MV-4-11 (cell line): ENCODE results near the gene SH2D6.
"Not testable (repeated sequence)": the region's sequence is repeated elsewhere in the genome, so short reads cannot be mapped to it uniquely, and the experiment has no call there.

Experiments
- DNase-seq: peaks from one replicate; lab custom pipeline; 2025; lab: John Stamatoyannopoulos, UW

Gene SH2D6

DNA sequence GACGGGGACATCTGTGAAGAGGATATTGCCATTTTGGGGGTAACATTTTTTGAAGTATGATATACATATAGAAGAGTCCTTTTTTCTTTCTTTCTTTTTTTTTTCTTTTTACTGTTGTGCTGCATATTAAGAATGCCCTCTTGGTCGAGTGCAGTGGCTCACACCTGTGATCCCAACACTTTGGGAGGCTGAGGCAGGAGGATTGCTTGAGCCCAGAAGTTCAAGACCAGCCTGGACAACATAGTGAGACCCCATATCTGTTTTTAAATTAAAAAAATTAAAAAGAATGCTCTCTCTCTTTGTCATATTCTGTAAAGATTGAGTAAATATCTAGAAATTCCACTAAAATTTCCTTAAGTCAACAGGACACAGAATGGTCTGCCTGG lies 3.6 kb downstream of the SH2D6 start:
- DNase-seq: no peak

DNA sequence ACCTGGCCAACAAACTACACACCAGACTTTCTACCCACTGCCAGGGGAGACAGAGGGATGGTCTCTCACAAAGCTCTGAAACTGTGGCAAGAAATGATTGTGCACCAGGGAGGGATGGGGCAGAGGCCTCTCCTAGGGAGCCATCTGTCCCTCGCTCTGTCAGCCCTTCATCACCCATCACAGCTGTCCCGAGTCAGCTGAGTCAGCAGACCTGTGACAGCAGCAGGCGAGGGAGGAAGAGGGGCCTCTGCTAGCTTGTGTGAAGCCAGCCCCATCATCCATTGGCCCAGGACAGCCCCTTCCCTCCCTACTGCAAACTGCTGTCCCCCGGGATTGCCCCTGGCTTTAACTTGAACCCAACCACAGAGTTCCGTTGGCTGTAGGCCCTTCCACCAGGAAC lies 5.0 kb downstream of the SH2D6 start:
- no peak for DNase-seq

DNA sequence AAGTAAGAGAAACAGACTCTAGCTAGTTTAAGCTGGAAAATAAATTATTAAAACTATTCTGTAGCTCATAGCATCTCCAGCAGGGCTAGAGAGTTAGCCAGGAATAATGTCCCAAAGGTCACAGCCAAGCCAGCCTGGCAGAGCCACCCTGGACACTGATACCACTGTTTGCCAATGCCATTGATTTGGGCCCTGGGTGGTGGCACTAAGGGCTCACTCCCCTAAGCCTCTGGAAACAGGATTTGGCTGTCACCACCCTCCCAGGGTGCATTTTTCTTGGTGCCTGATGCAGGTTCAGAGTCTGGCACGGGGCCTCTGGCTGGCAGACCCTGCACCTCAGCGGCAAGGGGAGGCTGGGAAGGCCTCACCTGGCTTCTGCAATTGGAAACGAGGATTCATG lies 7.1 kb downstream of the SH2D6 start:
- DNase-seq: no peak

DNA sequence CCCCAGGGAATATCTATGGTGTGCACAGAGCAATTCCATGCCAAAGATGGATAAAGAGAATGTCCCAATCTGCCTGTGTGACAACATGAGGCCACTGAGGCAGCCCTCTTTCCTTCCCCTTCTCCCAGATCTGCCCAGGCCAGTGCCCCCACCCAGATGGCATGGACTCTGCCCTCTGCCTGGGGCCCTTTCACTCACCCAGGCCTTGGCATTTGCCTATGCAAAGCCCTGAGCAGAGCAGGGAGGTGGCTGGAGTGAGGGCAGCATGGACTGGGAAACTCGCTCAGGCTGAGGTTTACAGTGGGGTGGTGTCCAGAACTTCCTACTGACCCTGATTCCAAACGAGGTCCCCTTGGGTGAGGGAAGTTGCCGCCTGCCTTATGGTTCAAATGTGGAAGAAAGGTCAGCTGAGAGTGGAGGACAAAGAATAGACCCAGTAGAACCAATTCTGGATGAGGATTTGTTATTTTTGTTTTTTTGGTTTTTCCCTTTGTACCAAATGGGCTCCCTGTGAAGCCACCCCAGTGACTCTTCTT lies 8.9 kb downstream of the SH2D6 start:
- DNase-seq: no peak

DNA sequence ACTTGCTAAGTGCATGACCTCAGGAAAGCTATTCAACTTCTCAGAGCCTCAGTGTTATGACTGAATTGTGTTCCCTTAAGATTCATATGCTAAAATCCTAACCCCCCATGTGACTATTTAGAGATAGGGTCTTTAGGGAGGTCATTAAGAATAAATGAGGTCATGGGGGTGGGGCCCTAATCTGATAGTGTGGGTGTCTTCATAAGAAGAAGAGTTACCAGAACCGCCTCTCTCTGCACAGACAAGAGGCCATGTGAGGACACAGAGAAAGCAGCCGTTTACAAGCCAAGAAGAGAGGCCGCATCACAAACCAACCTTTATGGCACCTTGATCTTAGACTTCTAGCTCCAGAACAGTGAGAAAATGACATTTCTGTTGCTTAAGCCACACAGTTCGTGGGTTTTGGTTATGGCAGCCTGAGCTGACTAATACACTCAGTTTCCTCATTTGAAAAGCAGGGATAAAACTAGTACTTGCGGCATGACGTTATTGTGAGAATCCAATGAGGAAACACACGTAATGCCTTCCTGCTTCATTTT lies 9.9 kb downstream of the SH2D6 start:
- peak; percentile 87 for DNase-seq

DNA sequence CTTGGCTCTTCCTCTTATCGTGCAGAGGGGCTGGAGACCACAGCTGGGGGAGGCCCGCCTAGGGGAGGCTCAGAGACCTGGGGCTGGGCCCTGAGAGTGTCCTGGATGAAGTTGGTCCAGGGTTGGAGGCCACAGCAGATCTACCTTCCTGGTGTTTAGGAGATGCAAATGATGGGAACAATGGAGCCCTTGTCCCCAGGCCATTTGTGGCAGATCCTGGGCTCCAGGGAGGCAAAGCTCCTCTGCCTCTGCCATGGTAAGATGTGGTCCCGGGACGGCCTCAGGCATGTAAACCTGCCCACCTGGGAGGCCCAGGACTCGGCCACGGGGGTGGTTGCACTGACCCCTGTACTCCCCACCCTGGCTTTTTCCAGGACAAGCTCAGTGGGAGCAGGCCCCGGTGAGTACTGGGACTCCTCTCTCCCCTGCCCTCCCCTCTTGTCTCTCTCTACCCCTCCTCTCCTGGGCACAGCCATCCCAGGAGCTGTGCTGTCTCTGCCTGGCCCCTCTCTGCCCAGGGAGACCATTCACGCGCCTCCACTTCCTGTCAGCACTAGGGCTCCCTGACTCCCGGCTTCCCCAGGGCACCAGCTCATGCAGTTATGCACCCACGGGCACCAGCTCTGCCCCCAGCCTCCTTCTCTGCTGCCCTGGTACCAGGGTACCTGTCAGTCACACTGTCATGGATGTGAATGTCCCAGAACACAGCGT lies 10.9 kb downstream of the SH2D6 start:
- no peak for DNase-seq

DNA sequence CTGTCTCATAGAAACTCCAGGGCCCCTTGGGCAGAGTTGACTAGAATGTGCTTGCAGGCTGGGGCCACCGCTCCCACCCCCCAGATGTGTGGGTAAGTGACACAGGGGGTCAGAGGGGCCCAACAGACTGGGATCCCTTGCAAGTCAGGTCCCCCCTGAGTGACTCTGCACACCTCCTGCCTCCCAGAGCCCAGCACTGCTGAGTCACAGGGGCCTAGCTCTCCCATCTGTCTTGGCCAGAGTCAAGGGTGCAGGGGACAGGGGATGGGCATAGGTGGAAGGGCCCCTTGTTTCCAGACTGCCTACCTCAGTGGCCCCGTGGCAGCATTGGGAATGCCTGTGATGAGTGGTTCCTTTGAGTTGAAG lies 11.4 kb downstream of the SH2D6 start:
- no peak for DNase-seq

DNA sequence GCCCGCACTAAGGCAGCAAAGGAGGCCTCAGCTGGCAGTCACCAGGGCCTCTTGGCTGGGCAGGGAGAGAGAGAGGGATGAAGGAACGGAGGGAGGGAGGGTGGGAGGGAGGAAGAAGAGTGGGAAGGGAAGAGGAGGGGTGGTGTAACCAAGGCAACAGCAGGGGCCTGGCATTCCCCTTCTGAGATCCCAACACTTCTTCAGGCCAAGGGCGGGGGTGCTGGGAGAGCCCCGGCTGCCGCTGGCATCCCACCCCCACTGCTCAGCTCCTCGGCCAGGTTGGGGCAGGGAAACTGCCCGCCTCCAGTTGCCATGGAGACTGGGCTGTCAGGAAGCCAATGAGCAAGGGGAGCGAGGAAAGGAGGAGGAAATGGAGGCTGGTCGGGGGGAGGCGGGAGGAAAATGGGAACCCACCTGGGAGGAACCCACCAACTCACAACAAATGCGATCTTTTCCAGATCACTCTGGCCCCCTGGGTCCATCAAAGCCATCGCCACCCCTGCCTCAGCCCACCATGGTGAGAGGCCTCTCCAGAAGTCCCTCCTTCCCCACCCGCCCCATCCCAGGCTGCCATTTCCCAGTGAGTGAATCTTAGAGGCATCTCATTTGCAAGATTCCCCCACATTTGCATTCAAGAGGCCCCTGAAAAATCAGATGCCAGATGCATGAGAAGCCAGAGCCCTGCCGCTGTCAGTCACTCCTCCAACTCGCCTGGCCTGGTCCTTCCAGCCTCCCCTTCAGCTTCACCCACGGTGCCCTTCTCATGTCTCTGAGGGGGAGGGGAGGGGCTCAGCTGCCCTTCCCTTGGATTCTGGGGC lies 12.4 kb downstream of the SH2D6 start:
- DNase-seq: no peak

DNA sequence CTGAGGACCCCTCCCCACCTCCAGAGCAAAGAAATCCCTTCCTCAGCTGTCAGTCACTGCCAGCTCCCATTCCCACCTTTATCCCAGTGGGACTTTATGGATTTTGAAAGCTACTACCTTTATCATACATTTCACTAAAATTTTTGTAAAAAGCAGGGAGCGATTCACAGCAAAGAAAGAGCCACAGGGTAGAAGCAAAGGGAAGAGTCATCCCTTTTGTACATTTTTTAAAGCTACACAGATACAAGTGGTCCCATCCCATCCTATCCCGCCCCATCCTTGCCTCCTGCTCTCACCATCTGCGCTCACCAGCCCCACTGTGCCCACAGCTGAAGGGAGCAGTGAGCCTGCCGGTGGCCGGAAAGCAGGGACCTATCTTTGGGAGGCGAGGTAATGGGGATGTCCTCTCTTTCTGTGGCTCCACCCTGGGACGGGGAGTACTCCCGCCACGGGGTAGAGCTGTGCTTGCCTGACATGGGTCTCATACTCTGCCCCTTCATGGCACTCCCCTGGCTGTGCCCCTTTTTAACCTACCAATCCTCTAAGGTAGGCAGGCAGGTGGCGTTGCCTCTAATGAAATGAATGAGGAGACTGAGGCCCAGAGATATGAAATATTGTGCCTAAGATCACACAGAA lies 13.2 kb downstream of the SH2D6 start:
- no peak for DNase-seq

DNA sequence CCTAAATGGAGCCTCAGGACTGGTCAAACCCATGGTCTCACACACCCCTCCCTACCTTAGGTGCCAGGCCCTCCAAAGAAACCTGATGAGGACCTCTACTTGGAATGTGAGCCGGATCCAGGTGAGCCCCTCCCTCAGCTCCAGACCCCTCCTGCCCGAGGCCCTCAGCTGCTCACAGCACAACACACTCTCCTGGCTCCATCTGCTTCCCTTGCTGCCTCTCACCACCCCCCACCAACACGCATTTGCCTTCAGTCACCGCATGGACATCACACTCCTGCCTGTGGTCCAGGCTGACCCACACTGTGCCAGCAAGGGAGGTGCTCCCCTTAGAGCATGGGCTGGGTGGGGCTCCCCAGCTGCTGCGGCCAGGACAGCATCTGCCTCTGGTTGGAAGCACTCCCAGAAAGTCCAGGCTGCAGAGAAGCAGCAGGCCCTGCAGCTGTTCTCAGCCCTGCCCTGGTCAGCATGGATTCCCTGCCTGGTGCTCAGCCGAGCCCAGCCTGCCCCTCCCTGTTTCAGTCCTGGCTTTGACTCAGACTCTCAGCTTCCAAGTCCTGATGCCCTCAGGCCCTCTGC lies 15.1 kb downstream of the SH2D6 start:
- DNase-seq: no peak

DNA sequence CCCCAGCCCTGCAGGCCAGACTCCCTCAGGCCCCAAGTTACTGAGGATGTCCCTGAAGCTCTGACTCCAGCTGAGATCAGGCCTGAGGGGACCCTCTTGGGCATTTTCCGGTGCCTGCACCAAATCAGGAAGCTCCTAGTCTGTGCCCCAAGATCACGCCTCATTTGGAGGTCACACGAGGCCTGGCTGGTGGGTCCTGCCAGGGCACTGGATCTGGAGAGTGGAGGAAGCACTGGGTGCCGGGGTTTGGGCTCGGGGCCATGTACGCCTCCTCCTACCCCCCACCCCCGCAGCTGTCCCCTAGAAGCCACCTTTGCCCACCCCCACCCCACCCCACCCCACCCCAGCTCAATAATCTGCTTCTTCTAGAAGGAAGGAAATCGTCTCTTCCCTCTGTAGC lies 16.2 kb downstream of the SH2D6 start:
- DNase-seq: no peak

DNA sequence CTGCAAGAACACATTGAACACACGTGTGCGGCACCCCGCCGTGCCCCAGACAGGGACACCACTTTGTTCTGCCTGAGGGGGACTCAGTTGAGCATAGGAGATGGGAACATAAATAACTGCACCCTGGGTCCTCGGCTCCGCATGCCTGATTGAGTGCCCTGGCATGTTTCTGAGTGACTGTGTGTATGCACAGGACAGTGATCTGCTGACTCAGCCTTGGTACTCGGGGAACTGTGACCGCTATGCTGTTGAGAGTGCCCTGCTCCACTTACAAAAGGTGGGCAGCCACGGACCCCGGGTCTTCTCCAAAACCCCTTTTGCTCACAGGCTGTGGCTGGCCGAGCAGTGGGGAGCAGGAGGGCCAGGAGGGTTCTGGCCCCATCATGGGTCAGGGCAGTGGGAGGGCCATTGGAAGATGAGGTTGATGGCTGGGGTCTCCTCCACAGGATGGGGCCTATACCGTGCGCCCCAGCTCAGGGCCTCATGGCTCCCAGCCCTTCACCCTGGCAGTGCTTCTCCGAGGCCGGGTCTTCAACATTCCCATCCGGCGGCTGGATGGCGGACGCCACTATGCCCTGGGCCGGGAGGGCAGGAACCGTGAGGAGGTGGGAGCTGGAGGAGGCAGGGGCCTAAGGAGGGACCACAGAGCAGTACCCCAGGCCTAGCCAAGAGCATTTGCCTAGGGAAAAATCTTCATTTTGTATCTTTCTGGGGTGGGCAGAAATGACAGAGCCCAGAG lies 16.9 kb downstream of the SH2D6 start:
- no peak for DNase-seq

DNA sequence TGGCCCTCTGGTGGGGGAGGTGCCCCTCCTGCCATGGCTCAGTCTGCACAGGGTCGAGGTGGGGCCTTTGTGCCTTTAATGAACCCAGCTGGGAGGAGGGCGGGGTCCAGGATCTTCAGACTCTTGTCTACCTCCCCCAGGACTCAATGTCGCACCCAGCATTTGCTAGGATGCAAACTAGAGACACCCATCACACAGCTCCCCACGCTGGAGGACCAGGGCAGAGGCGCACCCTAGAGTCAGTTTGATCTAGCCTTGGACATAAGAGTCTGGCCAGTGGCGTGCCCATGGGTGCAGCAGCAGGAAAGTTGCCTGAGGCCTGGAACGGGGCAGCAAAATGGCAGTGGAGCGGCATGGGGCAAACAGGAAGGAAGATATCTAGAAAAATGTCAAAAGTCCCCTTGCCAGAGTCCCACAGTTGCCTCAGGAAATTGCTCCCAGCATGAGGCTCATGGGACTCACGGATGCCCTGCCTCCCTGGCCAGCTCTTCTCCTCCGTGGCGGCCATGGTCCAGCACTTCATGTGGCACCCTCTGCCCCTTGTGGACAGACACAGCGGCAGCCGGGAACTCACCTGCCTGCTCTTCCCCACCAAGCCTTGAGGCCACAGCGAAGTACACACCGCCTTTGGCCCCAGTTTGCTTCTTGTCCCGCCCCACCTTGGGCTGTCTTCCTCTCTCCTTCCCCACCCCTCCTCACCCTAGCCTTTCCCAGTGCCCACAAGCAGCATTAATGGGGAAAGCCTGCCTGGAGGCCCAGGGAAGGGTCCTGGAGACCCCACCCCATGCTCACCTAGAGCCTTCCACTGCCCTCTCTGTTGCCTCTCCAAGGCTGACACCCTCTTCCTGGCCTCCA lies 17.7 kb downstream of the SH2D6 start:
- DNase-seq: no peak

DNA sequence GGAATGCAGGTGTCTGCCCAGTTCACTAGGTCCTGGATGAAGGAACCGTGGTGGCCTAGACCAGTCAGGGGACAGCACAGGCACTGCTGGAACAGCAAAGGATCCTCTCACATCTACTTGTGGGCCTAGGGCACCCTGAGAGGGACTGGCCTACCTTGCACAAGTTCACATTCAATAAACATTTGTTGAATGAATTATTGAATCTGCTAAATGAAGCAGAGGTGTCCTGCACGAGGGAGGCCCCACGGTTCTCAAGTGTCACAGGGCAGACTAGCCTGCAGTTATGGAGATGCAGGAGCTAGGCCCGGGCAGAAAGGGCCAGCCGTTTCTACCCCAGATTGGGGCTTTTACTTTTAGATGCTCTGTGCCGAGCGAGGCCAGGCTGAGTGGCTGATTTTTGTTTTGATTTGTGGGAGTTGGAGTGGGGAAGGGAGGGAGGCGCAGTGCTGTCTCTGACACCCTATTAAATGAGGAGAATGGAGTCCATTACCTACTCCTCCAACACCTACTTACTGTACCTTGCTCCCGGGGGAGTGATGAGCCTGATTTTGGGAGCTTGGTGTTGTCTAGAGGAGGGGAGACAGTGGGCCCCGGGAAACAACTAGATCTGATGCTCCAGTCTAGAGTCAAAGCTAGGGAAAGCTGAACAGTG lies 18.4 kb downstream of the SH2D6 start:
- DNase-seq: no peak

DNA sequence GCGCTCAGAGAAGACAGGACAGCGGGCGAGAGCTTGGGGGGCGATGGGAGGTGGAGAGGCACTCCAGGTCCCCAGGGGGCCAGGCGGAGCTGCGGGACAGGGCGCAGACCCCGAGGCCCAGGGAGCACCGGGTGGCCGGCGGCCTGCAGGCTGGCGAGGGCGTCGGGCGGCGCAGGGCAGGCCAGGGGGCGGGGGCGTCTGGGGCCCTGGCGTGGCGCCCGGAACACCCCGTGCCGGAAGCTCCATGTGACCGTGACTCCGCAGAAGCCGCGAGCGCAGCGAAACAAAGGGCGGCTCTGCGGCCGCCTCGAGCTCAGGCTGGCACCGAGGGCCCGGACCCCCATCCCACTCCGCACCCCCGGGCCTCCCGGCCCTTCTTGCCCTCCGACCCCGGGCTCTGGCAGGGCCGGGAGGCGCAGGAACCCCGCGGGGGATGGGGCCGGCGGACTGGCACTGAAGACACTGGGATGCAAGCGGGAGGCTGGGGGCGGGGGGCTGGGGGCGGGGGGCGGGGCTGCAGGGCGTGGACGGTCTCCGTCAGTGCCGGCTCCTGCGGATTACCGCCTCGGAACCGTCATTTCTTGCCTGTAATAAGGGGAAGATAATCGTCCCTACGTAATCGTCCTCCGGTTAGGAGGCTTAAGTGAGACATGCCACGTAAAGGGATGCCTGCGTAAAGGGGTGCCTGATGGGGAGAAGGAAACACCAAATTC lies 19.1 kb downstream of the SH2D6 start:
- DNase-seq: peak; percentile 41

DNA sequence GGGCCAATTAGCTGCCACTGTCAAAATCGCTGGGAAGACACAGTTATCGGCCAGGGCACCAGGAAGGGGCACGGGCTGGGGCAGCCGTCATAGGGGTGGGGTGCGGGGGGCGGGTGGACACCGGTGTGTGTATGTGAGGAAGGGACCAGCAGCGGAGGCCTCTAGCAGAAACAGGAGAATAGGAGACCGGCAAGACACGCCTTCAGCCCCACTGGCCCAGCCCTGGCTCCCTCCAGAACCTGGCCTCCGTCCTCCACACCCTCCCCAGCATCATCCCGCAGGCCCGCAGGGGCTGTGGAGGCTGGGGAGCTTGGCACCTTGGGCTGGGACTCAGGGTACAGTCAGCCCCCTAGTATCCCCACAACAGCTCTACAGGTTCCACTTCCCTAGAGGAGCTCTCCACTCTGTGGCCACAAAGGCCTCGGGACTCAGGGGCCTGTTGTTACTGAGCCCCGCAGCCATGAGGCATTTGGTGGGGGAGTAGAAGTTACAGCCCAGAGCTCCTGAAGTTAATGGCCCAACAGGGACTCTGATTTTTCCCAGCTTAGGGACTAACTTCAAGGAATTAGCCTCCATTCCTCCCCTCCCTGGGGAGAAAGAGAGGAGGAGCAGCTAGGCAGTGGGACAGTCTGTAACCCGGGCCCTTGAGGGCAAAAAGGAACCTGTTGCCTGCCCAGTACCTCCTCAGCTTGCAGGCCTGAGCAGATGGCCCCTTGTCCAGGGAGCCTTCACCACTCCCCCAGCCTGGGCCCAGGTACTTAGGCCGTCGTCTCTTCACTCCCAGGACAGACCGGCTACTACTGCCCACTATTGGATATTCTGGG lies 19.9 kb downstream of the SH2D6 start:
- DNase-seq: peak; percentile 32

DNA sequence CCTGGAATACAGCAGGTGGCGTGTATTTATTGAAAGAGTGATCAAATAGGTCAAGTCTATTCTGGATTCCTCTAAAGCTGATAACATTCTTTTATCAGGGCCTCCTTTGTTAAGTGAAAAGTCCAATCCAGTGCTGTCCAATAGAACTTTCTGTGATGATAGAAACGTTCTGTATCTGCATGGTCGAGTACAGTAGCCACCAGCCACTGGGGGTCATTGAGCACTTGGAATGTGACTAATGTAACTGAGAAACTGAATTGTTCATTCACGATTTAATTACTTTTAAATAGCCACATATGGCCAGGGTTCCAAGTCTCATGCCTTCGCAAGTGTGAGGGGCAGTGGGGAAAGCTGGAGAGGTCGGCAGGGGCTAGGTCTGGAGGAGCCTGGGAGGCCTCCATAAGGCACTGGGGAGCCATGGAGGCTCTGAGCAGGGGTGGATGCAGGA lies 20.5 kb downstream of the SH2D6 start:
- no peak for DNase-seq

DNA sequence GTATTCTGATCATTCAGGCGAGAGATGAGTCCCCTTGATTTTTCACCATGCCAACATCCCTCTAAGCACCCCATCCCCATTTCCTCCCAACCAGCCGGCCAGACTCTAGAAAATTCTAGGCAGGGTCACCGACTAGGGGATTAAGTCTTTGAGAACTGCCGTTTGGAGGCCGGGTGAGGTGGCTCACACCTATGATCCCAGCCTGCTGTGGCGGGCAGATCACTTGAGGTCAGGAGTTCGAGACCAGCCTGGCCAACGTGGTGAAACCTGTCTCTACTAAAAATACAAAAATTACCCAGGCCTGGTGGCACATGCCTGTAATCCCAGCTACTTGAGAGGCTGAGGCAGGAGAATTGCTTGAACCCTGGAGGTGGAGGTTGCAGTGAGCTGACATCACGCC lies 21.1 kb downstream of the SH2D6 start:
- DNase-seq: not testable (repeated sequence)

DNA sequence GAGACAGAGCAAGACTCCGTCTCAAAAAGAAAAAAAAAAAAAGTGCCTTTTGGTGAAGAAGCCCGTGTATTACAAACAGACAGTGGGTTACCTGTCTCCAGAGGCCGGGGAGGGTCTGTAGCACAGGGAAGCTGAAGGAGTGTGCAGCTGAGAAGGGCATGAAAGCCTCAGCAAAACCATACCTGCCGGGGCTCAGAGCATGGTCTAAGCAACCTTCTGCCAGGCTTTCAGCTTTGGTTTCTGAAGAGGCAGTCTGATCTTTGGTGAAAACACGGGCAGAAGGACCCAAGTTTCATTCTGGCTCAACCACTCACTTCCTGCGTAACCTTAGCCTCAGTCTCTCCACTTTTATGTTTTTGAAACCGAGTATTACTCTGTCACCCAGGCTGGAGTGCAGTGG lies 21.5 kb downstream of the SH2D6 start:
- no peak for DNase-seq
